Hepatocyte (in vitro differentiated cells): Measurements from ENCODE around the gene RNF166. TPM values are rescaled to one million over a fixed set of nuclear protein-coding genes. Genes with fewer than 3 reads are reported as not detected.

ENCODE experiments used
- DNase-seq: peaks from one replicate; pipeline ENCODE4 v3.0.0-alpha.2; 2016; ENCODE audit warnings: low spot score
- H2AFZ ChIP-seq: fragments of 200-600 bp; sonication (generic); 2 replicates; pipeline ENCODE4 v1.6.0; 2016; ENCODE audit warnings: antibody characterized with exemption, mild to moderate bottlenecking
- H3K27ac ChIP-seq: fragments of 200-600 bp; sonication (generic); 2 replicates; pipeline ENCODE4 v1.5.1; 2016; ENCODE audit warnings: mild to moderate bottlenecking
- H3K27me3 ChIP-seq: fragments of 200-600 bp; sonication (generic); 2 replicates; pipeline ENCODE4 v1.6.1; 2016
- H3K36me3 ChIP-seq: fragments of 200-600 bp; sonication (generic); replicated peaks from 2 replicates; pipeline ENCODE4 v1.5.1; 2016; ENCODE audit warnings: low read depth; ENCODE audit not compliant: insufficient read depth
- H3K4me1 ChIP-seq: fragments of 200-600 bp; sonication (generic); 2 replicates; pipeline ENCODE4 v1.5.1; 2016; ENCODE audit warnings: mild to moderate bottlenecking, moderate library complexity; ENCODE audit not compliant: insufficient read depth
- H3K4me2 ChIP-seq: fragments of 200-600 bp; sonication (generic); 2 replicates; pipeline ENCODE4 v1.6.0; 2016
- H3K4me3 ChIP-seq: fragments of 200-600 bp; sonication (generic); 2 replicates; pipeline ENCODE4 v1.5.1; 2016; ENCODE audit warnings: mild to moderate bottlenecking
- H3K79me2 ChIP-seq: fragments of 200-600 bp; sonication (generic); 2 replicates; pipeline ENCODE4 v1.6.0; 2017; ENCODE audit warnings: mild to moderate bottlenecking
- H3K9me2 ChIP-seq: fragments of 200-600 bp; sonication (generic); replicated peaks from 2 replicates; pipeline ENCODE4 v1.6.0; 2017; ENCODE audit warnings: mild to moderate bottlenecking; ENCODE audit not compliant: insufficient read depth
- H3K9me3 ChIP-seq: fragments of 200-600 bp; sonication (generic); 2 replicates; pipeline ENCODE4 v1.5.1; 2016; ENCODE audit warnings: low read depth, mild to moderate bottlenecking
- H4K20me1 ChIP-seq: fragments of 200-600 bp; sonication (generic); 2 replicates; pipeline ENCODE4 v1.6.0; 2016; ENCODE audit warnings: mild to moderate bottlenecking; ENCODE audit not compliant: insufficient read depth, poor library complexity, severe bottlenecking
- EZH2 ChIP-seq: fragments of 200-600 bp; sonication (generic); IDR thresholded peaks from 2 replicates; pipeline ENCODE4 v1.6.1; 2016; ENCODE audit warnings: antibody characterized with exemption, mild to moderate bottlenecking, borderline replicate concordance
- EZH2phosphoT487 ChIP-seq: fragments of 200-600 bp; sonication (generic); IDR thresholded peaks from one replicate; pipeline ENCODE4 v1.6.1; 2018; ENCODE audit warnings: antibody characterized with exemption, mild to moderate bottlenecking, low read depth, moderate library complexity; ENCODE audit not compliant: unreplicated experiment, severe bottlenecking
- WGBS: methylation state at CpG from one replicate; pipeline ENCODE4 v1.1.6; 2016; ENCODE audit warnings: low lambda C conversion rate; ENCODE audit errors: missing lambda C conversion rate; 5-methylcytosine and 5-hydroxymethylcytosine counted together
- polyA plus RNA-seq: library from polyadenylated mRNA; unstranded; fragments of >200 nt; fragmentation: Nextera tagmentation; extraction: Ambion mirVana; gene quantifications from 2 replicates; pipeline ENCODE4 v1.2.1, GENCODE V29; 2016
- total RNA-seq: library from RNA; depleted of rRNA; stranded (reverse); fragments of >200 nt; gene quantifications from 2 replicates; pipeline ENCODE4 v1.2.3, GENCODE V29; 2014
- TF ChIP-seq, protein P1 (sequence below): fragments of 200-600 bp; sonication (generic); IDR thresholded peaks from 2 replicates; pipeline ENCODE4 v1.5.1; 2016; ENCODE audit warnings: antibody characterized with exemption, mild to moderate bottlenecking; ENCODE audit not compliant: poor library complexity

RNF166 gene
- total and polyA plus RNA-seq, 2 experiments from 2014 or later, result 10.1 to 16.8 TPM

DNA sequence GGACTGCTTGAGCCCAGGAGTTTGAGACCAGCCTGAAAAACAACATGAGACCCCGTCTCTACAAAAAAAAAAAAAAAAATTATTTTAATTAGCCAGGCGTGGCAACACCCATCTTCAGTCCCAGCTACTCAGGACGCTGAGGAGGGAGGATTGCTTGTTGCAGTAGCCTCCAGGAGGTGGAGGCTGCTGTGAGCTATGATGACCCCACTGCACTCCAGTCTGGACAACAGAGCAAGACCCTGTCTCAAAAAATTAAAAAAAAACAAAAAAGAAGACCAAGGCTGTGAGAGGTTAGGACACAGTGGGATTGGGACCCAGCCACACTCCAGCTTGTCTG lies 18.6 kb downstream of the RNF166 start:
- Histone ChIP-seq H4K20me1 (no peaks in the 10 kb centered on the region), H3K4me1 (peaks cover 20% of the 10 kb centered on the region), H3K27ac (peak overlapping the region; percentile 87), H3K4me3 (no peak overlapping the region), H3K27me3 (peaks cover 3% of the 10 kb centered on the region), H3K9me3 (no peaks in the 10 kb centered on the region), H3K9me2 (no peaks in the 10 kb centered on the region), H3K4me2 (peak overlapping the region; percentile 100), H2AFZ (no peak overlapping the region), H3K79me2 (no peaks in the 10 kb centered on the region), H3K36me3 (no peaks in the 10 kb centered on the region)
- no peak for DNase-seq
- 72% methylated on average over 3 of the region's 3 CpGs for WGBS
- TF ChIP-seq EZH2, result no peak
- no peak for TF ChIP-seq EZH2phosphoT487
- TF ChIP-seq, protein P1, sequence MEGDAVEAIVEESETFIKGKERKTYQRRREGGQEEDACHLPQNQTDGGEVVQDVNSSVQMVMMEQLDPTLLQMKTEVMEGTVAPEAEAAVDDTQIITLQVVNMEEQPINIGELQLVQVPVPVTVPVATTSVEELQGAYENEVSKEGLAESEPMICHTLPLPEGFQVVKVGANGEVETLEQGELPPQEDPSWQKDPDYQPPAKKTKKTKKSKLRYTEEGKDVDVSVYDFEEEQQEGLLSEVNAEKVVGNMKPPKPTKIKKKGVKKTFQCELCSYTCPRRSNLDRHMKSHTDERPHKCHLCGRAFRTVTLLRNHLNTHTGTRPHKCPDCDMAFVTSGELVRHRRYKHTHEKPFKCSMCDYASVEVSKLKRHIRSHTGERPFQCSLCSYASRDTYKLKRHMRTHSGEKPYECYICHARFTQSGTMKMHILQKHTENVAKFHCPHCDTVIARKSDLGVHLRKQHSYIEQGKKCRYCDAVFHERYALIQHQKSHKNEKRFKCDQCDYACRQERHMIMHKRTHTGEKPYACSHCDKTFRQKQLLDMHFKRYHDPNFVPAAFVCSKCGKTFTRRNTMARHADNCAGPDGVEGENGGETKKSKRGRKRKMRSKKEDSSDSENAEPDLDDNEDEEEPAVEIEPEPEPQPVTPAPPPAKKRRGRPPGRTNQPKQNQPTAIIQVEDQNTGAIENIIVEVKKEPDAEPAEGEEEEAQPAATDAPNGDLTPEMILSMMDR, result no peak

DNA sequence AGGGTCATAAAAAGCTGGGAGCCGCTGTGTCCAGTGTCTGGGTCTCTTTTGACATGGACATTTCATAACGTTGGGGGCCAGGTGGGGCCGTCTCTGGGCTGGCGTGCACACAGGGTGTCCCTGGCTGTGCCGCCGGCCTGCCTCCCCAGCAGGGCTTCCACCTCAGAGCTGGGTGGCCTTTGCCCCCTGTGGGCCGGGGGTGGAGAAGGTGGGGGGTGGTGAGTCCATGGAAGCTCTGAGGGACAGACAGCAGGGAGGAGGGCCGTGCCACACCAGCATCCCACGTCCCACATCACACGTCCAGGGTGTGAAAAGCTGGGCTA lies 19.0 kb downstream of the RNF166 start:
- TF ChIP-seq EZH2 (no peak), EZH2phosphoT487 (no peak)
- TF ChIP-seq, protein P1, result no peak
- H3K9me2 ChIP-seq, result no peaks in the 10 kb centered on the region
- H3K4me1 ChIP-seq, result peaks cover 20% of the 10 kb centered on the region
- H3K79me2 ChIP-seq, result no peaks in the 10 kb centered on the region
- H3K4me2 ChIP-seq, result peak overlapping the region; percentile 100
- H4K20me1 ChIP-seq, result no peaks in the 10 kb centered on the region
- no peaks in the 10 kb centered on the region for H3K36me3 ChIP-seq
- no peak overlapping the region for H3K4me3 ChIP-seq
- H3K27ac ChIP-seq, result peak overlapping the region; percentile 87
- DNase-seq, result peak; percentile 28
- H3K27me3 ChIP-seq, result peaks cover 3% of the 10 kb centered on the region
- no peaks in the 10 kb centered on the region for H3K9me3 ChIP-seq
- WGBS, result 54% methylated on average over 9 of the region's 10 CpGs
- H2AFZ ChIP-seq, result no peak overlapping the region

DNA sequence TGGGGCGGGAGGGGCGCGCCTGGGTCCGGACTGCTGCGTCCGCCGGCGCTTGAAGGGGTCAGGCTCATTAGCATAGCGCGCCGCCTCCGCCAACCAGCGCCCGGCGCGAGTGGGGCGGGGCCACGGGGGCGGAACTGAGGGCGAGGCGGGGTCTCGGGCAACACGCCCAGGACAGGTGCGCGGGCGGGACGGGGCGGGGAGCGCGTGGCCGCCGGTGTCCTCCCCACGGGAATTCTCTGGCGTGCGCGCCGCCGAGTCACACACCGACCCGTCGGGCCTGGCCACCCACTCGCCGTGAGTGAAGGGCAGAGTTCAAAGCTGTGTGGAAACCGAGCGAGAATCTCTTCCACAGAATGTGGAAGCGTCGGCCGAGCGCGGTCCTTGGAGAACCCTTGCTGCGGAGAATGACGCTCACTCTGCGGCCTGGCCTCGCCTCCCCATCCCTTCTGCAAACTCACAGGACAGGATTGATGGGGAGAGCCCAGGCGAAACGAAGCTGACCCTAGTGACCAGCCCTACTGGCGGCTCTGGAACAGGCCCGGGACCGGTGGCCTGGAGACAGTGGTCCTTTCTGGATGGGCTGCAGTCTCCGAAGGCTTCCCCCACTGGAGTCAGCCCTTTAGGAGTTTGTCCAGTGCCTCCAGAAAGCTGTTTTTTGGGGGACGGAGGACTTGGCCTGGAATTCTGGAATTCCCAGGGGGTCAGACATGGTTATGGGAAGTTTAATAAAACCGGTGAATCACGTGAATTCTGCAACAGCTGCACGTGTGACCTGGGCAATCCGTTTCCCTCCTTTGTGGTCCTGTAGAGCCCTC lies 19.6 kb downstream of the RNF166 start, which contains the start of gene SNAI3:
Gene SNAI3 (minus strand): TSS at position 69 of the 815 bp plus-strand sequence. CDS start 101 bp downstream, outside the sequence.
- peaks cover 20% of the 10 kb centered on the region for H3K4me1 ChIP-seq
- peak; percentile 92 for DNase-seq
- H3K79me2 ChIP-seq, result no peaks in the 10 kb centered on the region

More for the DNA sequence above, 19.6 kb downstream of the RNF166 start, which contains the start of gene SNAI3:
- Histone ChIP-seq H3K27me3 (peaks cover 3% of the 10 kb centered on the region), H3K36me3 (no peaks in the 10 kb centered on the region), H4K20me1 (no peaks in the 10 kb centered on the region), H3K9me2 (no peaks in the 10 kb centered on the region), H3K9me3 (no peaks in the 10 kb centered on the region), H3K4me2 (peak within 1 kb of the TSS; percentile 100), H3K4me3 (peak within 1 kb of the TSS; percentile 70), H3K27ac (peak within 1 kb of the TSS; percentile 87), H2AFZ (peak within 1 kb of the TSS; percentile 84)
- 12% methylated on average over 46 of the region's 65 CpGs for WGBS
- TF ChIP-seq EZH2phosphoT487 (no peak), EZH2 (no peak)
- TF ChIP-seq, protein P1, result no peak
